CD4-positive, alpha-beta T cell treated with Interleukin-12 subunit alpha and Interleukin-12 subunit beta, for 1 hour (primary cell): ENCODE measurements around the gene TNNT2.

Source experiments
- DNase-seq: peaks from one replicate; pipeline ENCODE4 v3.0.0-alpha.2; 2020

The TNNT2 gene

GRCh38 chr1:201354901-201355295 lies 22.6 kb downstream of the TNNT2 start:
- no peak for DNase-seq

DNA sequence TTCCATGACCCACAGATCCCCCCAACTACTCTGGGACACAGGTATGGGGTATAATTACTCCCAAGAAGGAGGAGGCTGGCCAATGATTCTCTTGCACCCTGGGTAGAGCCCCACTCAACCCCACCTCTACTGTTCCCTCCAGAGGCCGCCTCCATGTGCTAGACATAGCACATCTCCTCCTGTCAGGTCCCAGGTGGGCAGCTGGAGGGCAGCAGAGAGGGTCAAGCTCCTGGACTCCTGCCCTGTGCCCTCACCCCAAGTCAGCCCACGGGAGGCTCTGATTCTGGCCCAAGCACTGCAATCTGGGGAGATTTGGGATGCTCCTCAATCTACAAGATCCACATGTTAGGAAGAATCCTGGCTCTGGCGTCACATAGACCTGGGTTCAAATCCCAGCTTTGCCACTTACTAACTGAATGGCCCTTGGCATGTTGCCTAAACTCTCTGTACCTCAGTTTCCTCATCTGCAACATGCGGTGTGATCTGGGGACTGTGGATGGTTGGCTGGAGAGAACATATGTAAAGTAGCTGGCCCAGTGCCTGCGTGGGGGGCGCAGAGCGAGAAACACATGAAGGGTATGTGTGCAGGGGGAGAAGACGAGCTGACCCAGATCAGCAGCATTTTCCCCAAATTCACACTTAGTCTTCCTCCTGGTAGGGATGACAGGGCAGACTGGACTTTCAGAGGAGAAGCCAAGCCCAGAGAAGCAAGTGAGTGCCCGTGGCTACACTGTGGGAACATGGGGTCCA lies 23.2 kb downstream of the TNNT2 start:
- DNase-seq, result no peak

DNA sequence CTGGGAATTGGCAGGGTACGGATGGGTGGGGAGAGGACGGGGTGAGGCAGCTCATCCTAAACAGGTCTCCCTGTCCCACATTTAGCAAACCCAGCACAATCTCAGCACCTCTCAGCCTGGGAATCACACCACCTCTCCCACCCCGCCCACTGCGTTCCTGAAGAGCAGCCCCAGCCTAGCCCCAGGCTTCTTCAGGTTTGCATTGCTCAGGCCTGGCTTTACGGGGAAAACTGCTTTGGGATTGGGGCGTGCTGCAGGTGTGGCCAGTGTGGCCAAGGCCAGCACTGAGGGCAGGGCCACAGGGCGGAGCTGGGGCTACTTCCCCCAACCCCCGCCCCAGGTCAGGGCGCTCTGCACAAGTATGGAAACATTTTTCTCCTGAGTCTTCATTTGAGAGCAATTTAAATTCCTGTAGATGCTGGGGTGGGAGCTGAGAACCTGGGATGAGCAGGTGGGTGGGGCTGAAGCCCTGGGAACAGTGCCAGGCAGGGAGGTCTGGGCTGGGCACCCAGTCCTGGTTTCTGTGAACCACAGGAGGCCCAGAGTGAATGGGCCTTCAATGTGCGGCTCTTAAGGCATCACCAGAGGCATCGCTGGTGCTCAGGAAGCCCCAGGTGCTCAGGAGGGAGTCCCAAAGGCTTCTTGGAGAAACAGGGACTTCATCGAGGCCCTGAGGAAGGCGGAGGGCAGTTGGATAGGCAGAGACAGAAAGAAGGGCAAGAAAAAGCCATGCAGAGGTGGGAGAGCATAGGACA lies 24.1 kb downstream of the TNNT2 start:
- DNase-seq, result no peak

DNA sequence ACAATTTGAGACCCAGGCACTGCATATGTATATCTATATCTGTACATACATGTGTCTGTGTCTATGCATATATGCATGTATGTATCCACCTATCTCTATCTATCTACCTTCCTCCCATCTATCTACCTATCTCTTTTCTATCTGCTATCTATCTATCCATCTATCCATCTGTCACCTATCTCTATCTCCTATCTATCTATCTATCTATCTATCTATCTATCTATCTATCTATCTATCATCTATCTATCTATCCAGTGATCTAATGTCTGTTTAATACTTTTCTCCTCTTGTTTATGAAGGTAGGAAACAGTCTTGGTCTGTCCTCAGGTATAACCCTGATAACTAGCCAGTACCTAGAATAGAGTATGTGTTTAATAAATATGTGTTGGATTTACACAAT lies 25.9 kb downstream of the TNNT2 start:
- no peak for DNase-seq

GRCh38 chr1:201350884-201351283 lies 26.6 kb downstream of the TNNT2 start:
- no peak for DNase-seq

DNA sequence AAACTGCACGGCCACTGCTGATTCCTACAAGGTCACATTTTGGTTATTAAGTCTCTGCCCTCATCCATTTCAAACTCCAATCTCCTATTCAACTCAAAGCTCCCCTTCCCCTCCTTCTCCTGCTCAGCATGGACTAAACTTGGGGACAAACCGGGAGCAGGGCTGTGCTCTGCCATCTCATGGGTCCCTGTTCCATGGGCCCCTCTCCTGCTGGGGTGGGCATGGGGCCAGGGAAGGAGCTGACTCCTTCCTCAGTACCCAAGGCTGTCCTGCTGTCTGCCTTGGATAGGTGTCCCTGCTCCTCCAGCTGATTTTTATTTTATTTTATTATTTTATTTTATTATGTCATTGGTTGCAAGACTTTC lies 27.1 kb downstream of the TNNT2 start:
- no peak for DNase-seq

DNA sequence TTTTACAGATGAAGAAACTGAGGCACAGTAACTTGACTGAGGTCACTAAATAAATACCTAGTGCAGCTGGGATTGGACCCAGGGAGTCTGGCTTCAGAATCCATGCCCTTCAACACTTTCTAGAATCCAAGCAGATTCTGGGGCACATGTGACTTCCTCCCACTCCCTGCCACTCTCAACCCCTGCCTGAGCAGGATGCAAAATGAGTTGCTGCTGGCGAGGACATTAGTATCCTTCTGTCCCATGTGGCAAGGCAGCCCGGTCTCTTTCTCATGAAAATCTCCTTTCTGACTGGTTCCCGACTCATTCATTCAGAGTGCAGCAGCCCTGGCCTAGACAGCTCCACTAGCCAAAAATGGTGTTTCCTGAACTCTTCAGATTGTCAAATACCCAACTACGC lies 28.4 kb downstream of the TNNT2 start:
- no peak for DNase-seq

- DNase-seq, result no peak
Measured at GRCh38 chr1:201348211-201348566, 29.3 kb downstream of the TNNT2 start.

DNA sequence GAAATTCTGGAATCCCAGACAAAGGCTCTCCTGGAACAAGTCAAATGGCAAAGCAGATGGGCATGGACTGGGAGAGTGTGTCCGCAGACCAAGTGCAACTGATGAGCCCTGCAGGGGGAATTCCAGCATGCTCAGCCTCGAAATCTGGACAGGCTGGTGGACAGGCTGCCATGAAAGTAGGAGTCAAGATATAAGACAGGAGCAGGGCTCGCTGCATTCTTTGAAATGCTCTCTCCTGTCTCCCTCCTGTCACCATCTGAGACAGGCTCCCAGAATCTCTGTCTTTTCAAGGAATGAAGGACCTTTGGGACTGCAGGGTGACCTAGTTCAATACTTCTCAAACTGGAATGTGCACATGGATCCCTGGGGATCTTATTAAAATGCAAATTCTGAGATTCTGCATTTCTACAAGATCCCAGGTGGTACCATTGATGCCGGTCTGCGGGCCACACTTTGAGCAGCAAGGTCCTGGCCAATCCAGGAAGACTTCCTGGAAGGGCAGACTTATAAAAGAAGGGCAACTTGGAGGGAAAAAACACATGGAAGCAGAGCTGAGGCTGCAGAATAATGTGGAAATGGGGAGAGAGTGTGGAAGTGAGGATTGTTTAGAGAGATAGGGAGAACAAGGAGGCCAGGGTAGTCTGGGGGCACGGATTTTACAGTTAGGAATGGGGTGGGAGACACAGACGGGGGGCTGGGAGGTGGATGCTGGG lies 29.8 kb downstream of the TNNT2 start:
- DNase-seq, result no peak

DNA sequence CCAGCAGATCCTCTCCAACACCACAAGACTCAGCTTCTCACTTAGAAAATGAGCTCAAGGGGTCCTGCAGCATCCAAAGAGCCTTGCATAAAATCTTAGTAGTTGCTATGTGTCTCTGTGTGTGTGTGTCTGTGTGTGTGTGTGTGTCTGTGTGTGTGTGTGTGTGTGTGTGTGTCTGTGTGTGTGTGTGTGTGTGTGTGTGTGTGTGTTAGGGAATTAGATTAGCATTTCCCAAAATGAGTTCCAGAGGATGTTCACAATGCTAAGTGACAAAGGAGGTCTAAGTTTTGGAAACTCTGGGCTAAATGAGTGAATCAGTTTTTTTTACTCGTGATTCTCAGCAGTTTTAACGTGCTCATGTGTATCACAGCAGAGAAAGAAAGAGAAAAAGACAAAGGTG lies 30.5 kb downstream of the TNNT2 start:
- no peak for DNase-seq

DNA sequence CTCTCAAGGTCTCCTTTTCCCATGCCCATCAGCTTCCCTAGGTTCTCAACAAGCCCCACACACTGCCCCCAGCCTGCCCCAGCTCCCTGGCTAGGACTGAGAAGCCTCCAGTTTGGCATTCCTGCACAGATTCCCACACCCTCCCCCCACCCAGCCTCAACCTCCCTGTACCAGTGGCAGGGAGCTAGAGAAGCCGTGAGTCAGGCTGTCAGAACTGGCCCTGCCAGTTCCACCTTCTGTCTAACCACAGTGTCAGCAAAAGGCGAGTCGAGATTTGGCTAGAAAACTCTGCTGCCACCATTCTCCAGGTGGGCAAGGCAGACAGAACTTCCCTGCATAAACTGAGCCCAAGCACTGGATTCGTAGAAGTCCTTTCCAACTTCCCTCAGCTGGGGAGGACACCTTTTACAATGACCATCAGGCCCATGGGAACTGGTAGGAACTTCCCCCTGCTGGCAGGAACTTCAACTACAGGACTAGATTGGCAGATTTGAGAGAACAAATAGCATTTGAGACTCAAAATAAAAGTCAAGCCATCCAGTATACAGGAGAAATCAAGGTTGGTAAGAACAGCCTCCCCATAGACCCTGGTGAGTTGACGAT lies 31.0 kb downstream of the TNNT2 start:
- no peak for DNase-seq

DNA sequence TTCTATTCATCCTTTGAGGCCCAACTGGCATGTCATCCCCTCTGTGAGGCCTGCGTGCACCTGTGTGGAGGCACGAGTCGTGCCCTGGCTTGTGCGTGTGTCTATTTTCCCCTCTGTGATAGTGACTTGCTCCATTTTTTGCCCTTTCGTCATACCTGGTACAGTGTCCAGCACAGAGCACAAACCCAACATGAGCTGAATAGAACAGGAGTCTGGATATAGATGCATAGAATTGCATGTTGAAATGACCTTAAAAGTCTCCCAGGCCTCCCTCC lies 32.5 kb downstream of the TNNT2 start:
- DNase-seq, result no peak

GRCh38 chr1:201344206-201345080 lies 33.0 kb downstream of the TNNT2 start:
- no peak for DNase-seq

- DNase-seq, result no peak
Measured at GRCh38 chr1:201341377-201341776, 36.1 kb downstream of the TNNT2 start.

GRCh38 chr1:201336711-201337450 lies 40.6 kb downstream of the TNNT2 start:
- no peak for DNase-seq

DNA sequence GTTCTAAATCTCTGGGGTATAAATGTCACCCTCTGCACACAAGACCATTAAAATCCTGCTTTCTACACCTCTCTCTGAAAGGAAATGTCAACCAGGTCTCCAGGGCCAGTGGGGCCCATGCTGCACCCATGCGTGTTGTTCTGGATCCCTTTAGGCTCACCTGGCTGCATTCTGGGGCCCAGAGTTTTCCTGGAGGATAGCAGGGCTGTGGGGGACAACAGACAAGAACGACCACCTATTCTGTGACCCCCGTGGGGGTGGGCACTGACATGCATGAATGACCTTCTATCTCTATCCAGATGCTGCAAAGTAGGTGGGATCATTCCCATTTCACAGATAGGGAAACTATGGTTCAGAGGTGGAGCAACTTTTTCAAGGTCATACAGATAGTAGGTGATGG lies 41.6 kb downstream of the TNNT2 start:
- DNase-seq, result no peak

GRCh38 chr1:201335174-201335870 lies 42.2 kb downstream of the TNNT2 start:
- no peak for DNase-seq

DNA sequence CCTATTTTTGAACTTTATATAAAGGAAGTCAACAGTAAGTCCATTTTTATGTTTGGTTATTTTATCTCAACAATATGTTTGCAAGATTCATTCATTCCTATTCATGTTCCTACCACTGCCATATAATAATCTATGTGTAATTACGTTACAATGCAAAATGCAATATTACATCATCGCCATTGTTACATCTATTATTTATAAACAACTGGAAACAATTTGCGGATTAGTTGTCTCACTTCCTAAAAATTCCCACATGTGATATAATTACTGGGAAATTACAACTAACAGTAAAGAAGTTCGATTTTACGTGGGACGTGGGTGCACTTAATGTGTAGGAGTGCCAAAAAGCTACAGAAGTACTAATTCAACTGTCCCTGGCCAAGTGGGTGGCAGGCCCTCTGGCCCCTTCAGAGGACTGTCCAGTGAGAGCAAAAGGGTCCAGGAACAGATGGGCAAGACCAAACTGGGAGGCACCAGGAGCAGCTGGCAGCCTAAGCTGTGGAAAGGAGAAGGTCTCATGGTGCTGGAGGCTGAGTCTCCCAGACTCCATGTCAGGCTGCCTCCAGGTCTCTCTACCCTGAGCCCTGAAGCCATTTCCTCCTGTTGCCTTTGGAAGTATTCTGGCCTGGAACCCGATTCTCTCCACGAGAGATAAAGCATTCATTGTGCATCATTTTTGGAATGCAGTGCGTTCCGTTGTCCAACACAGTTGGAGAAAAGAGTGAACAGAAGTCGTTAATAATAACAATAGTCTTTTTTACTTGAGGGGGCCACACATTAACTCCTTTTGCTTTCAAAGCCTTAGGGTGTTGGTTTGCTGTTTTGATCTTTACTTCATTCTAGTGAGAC lies 42.9 kb downstream of the TNNT2 start:
- DNase-seq, result no peak

DNA sequence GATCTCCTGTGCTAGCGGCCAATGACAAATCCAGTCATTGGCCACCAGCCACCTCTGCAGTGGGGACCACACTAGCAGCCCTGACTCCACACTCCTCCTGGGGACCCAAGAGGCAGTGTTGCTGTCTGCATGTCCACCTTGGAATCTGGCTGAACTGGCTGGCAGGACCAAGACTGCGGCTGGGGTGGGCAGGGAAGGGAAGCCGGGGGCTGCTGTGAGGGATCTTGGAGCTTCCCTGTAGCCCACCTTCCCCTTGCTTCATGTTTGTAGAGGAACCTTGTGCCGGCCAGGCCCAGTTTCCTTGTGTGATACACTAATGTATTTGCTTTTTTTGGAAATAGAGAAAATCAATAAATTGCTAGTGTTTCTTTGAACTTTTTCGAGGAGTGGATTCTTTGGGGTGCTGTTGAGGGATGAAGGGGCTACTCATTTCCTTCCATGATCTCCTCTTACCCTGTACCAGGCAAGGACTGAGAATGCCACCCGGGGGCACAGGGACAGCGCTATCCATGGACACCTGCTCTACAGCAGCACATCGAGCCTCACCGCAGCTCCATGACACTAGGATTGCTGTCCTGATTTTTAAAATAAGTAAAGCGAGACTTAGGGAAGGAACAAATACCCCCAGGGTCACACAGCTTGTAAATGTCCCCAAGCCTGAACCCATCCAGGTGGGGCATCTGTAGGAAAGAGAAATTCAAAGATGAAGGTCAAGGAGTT lies 44.7 kb downstream of the TNNT2 start:
- DNase-seq, result no peak

GRCh38 chr1:201332021-201332420 lies 45.5 kb downstream of the TNNT2 start:
- no peak for DNase-seq
